ENCODE measurements around the gene KIRREL3.

Gene KIRREL3

DNA sequence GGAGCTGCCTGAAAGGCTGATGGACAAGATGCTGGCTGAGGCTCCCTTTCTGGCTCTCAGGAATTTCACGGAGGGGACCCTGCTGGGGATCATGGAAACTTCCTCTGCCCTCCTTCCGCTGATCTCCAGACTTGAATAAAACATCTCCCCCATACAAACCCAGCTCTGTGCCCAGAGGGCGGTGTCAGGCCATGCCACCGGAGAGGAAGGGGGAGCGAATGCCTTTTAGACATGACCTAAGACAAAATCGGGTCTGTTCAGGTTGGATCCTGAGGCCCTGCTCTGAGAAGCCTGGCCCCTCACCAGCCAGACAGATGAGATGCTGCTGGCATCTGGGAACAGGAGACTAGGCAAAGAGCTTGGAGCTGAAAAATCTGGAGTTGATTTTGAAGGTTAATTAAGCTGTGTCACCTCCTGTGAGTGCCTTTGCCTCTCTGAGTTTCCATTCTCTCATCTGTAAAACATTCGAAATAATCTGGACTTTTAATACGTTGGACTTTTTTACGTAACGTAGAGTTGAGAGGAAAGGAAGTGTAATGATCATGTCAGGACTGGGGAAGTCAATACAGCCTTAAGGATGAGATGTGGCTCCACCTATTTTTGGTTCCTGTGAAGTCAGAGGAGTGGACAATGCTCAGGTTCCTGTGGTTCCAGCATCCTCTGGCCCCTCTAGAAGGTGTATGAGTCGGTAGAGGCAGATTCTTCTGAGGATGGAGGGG is 481.4 kb downstream of the KIRREL3 start:
- no peak for DNase-seq

DNA sequence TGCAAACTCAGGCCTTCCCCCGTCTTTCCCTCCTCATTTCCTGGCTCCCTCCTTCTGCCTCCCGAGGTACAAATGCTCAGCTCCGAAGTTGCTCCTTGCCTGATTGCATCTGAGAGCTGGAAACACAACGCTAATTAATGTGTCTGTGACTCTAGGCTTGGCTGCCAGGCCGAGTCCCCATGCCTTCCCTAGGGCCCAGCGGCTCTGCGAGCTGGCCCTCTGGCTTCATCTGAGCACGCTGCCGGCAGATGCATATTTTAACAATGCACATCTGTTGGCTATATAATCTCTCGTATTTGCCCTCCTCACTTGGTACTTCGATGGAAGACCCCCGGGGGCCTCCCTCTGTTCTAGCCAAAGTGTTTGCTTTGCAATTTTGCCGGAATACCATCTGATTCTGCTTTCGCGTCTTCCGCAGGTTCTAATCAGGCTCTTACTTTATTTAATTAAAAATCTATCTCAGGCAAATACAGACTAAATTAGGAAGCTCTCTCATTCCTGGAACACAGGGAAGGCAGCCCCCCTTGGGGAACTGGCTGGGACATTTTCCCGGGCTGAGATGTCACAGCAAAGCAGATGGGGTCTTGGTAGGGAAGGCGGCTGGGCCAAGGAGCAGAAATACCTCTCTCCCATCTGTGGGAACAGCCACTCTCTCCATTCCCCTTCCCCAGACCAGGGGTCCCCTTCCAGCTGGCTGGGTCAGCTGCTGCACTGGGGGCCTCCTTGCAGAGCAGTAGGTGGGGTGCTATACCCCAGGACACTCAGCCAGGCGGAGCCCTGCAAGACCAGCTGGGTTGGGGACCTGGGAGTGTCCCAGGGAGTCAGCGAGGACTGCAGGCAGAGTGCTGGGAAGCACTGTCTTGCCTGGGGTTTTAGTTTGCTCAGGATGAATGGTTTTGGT is 482.2 kb downstream of the KIRREL3 start:
- no peak for DNase-seq

DNA sequence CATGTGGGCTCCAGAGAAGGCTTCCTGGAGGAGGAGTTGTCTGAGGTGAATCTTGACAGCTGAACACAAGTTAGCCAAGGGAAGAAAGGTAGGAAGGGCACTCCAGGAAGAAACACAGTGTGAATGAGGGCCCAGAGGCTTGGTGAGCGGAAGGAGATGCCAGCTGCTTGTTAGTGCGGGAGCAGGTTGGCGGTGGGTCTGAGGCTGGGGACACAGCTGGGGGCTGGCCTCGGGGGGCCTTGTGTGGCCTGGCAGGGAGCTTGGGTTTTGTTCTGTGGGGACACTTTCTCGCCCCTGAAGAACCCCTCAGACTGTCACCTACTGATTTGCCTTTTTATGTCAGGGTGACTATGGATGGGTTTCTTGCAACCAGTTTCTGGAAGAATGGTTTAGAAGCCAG is 485.1 kb downstream of the KIRREL3 start:
- no peak for DNase-seq

DNA sequence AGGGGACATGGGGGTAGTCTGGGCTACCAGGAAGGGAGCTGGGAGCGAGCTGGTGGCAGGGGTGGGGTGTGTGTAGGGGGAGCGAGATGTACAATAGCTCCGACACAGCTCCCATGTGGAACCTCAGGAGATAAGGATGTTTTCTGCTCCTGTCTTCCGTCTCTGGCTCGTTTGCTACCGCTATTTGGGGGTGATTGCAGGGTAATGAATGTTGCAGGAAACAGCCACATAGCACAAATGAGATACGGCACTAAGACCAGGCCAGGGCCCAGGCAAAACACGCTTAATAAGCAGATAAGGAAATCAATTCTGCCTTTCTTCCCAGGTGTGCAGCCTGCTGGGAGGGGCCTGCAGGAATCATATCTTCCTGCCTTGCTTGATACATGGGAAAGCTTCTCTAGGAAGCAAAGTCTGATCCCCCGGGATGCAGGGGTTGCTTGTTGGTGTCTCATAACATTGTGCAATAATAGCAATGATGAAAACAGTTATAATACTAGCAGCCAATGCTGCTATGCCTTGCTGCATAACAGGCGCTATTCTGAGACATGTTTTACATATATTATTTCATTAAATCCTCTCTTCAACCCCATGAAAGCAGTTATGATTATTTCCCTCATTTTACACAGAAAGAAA is 486.4 kb downstream of the KIRREL3 start:
- no peak for DNase-seq

DNA sequence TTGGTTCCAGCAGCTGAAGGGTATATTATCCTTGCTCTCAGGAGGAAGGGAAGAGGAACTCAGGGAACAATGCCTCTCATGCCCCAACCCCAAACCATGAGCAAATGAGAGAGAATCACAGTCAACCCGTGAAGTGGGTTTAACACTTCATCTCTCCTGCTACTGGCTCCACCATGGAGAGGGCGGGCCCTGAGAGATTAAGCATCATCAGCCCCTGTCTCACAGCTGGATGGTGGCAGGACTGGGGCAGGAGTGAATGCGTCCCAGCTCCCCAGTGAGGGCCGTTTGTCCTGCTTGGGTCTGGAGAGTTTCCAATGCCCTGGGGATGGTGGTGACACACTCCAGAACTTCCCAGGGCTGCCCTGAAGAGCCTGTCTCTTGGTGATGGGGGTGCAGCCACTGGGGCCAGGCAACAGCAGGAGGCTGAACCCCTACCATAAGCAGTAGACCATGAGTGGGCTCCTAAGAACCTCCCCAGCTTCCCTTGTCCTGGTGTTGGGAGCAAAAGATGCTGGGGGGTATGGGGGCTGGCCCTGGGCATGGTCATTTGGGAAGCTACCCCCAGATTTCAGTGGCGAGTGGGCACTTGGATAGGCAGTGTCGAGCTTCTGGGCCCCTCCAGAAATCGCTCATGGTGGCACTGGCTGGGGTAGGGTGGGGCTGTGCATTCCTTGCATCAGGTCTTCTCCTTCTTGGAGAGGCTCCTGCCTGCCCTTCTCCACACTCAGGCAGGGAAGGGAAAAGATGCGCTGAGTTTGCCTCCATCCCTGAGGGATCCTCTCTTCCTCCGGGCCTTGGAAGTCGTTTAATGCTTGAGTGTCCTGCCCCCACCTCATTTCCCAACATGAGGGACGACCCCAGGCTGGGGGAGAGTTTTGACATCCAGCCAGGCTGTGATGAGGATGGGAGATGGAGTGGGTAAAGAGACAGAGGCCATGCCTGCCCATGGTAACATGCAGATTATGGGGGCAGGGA is 487.5 kb downstream of the KIRREL3 start:
- DNase-seq = no peak

DNA sequence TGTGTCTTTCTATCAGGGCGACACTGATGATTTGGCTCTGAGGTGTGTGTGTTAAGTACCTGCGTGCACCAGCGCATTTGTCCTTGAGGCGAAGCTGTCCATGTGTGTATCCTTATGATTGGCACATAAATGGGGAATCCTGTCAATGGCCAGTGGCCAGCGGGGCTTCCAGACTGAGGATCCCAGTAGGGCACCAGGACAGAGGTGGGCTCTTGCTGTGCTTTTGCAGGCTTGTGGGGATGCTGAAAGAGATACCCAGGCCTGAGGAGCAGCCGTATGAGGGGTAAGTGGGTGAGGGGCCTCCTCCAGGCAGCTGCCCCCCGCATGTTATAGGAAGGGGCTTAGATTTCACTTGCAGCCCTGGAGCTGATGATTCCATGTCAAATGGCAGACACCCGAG is 488.3 kb downstream of the KIRREL3 start:
- no peak for DNase-seq

DNA sequence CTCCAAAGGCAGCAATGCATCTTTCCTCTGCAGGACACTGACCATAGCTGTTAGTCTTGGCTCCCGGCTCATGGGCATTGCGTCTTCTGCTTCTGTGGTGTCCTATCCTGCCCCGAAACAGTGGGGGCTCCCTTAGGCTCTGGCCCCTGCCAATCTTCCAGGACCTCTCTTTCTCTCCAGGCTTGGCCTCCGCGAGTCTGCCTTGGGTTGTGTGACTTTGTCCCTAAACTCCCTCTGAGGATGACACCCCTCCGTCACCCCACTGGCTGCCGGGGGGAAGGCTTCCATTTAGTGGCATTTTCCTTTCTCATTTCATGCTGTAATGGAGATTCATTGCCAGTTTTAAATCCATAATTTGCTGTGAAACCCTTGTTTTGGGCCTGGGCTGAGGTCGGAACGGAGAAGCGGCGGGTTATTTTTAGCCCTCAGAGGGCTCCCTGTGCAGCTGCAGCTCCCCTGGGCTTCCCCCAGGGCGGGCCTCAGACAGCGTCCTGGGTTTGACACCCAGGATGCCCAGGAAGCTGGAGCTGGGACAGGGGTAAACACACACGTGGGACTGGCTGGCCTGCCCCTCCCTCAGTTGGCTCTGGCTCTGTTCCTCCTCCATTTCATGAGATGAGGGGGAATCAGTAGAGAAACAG is 489.0 kb downstream of the KIRREL3 start:
- no peak for DNase-seq

DNA sequence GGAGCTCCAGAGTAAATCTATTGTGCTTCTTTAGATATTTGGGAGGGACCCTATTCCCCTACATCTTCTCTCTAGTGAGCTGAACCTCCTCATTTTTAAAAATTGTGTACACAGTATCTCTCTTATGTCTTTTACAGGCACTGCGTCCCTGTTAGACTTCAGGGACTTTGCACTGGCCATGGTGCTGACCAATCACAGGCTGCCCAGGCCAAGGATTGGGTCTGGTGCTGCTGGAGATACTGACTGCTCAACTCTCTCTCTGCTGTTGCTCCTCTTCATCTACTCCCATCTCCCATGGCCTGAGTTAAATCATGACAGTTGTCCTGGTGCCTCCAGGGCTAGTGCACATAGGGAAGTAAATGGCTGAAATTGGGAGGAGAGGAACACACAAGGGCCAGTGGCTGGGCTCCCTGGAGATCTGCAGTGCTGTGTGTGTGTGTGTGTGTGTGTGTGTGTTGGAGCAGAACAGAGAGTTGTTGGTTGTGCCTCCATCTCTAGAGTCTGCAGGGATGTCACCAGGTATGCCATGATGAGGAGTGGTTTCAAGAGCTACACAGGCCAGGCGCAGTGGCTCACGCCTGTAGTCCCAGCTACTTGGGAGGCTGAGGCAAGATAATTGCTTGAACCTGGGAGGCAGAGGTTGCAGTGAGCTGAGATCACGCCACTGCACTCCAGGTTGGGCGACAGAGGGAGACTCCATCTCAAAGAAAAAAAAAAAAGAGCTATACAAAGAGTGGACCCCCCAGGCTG is 489.8 kb downstream of the KIRREL3 start:
- DNase-seq = no peak

DNA sequence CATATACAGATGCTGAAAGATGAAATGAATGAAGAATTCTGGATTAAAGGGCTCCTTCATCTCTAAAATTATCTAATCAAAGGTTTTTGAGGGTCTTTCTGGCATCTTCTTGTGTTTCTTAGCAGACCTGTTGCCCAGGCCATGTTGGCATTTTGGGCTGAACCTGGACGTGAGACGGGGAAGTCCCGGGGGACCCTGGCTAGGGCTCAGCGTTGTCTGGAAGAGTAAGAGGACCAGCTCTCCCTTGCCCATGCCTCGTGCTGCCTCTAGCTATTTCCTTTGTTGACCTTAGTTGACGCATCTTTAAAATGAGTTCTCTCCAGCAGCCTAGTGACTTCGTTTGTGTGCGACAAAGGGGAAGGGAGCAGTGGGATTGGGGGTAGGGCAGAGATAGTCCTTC is 492.9 kb downstream of the KIRREL3 start:
- DNase-seq = no peak

DNA sequence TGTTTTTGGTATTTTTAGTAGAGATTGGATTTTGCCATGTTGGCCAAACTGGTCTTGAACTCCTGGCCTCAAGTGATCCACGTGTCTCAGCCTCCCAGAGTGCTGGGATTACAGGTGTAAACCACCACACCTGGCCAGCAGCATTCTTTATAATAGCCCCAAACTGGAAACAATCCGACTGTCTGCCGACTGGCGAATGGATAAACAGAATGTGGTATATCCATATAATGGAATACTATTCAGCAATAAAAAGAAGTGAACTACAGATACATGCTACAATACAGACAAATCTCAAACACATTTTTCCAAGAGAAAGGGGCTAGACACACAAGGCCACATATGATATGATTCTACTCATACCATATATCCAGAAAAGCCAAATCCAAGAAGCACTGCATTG is 493.8 kb downstream of the KIRREL3 start:
- no peak for DNase-seq

DNA sequence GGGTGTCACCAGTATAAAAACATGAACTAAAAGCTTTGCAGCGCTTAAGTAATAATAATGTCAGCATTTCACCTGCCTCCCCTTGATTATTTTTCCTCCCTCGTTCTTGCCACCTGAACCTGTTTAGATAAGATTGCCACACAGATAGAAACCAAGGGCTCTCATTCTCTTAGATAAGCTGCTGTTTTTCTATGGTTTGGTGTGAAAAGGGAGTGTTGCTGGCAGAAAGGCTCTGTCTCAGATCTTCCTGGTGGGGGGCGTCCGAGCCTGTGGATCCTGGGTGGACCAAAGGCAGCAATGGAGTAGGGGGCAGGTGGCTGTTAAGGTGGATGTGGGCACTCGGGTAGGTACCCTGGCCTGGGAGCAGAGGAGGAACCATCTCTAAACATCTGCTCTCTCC is 497.6 kb downstream of the KIRREL3 start:
- no peak for DNase-seq

DNA sequence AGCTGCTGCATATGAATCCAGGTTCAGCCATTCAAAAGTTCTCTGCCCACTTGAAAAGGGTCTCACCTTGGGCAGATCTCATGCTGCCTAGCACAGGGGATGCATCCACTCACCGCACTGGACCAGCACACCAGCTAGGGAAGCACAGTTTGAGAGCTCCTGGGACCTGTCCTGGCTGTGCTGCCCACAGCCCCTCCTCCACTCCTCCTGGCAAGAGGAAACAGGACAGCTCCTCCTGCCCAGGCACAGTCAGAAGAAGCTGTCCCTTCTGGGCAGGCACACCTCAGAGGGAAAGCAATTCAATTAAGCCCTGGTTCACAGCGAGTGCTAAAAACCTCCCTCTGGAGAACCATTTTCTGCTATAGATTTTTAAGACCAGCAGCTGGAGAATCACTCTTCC is 498.4 kb downstream of the KIRREL3 start:
- DNase-seq = no peak

DNA sequence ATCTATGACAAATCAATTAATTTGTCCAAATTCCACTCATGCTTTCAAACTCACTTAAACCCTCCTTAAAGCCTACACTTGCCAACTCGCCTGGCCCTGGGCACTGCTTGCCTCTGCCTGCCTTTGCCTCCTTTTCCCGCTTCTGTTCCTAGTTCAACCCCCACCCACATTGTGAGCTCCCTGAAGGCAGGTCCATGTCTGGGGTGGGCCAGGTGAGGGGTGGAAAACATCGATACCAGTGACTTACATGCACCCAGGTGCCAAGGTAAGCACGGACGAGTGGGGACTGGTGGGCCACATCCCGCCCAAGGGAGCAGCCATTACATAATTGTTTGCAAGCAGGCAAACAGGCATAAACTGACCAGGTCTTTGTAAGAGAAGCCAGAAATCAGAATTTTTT is 498.9 kb downstream of the KIRREL3 start:
- no peak for DNase-seq

DNA sequence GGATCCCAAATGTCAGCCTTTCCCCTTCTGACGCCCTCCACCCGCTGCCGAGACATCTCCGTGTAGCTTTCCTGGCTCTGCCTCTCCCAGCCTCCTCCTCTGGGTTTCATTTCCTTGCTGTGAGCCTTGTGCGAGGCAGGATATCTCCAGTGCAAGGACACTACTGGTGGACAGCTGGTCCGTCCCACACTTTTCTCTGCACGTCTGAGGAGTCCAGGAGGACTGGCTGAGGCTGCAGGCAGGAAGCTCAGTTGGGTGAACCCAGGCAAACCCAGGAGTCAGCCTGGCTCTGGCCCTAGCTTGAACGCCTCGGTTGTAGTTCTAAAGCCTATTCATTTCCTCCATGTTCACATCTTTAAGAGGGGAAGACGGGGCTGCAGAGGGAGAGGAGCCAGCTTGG is 499.6 kb downstream of the KIRREL3 start:
- DNase-seq = no peak

DNA sequence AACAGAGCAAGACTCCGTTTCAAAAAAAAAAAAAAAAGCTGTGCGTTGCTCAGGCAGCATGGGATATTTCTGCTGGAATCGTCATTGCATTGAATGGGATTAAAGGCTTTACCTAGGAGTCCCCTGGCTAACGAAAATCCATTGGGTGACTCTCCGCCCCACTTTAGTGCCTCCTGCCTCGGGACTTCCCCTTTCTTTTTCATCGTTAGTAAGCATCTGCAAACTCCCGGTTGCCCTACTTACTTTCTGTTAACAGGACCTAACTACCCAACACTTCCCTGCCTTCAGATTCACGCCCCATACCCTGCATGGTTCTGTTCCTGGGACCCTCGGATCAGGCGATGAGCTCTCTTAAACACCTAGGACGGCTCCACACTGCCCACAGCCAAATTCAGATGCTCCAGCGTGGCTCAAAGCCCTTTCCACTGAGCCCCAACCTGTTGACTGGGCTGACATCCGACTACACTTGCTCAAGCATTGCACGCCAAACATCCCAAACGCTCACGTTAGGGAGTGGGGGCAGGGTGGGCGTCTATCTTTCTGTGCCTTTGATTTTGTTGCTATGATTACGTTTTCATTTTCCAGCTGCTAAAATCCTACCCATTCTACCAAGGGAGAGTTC is 501.3 kb downstream of the KIRREL3 start:
- DNase-seq = no peak

DNA sequence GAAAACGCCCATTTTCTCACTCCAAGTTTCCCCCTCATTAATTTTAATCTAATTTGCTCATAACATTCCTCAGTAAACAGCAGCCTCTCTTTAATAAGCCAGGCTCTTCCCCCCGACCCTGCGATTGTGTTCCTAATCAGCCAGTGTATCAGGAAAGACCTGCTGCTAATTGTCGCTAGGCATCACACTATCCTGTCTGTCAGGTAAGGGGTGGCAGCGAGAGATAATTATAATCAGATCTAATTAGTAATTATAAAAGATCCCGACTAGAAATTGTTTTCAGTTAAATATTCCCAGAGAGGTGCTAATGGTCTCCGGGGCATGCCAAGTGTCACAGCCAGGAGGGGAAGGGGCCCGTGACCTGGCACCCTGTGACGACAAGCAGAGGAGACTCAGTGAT is 502.3 kb downstream of the KIRREL3 start:
- DNase-seq = no peak

DNA sequence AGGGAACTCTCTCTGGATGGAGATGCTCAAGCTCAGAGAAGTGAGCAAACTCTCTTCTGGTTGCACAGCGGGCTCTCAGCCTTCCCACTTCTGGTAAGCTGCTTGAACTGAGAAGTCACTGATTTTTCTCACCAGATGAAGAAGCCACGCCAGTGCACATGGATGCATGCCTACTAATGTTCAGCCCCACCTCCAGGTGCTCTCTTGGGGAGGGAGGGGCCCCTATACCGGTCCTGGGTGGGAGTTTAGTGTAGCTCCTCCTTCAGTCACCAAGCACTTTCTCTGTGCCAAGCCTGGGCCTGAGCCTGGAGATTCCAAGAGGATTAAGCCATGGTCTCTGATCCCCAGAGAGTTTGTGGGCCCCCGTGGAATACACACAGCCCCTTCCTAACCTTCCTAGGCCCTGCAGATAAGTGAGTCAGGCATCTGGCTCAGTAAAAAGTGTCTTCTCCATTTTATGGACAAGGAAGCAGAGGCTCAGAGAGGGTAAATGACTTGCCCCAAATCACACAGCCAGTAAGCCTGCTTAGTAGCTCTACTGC is 502.9 kb downstream of the KIRREL3 start:
- no peak for DNase-seq

DNA sequence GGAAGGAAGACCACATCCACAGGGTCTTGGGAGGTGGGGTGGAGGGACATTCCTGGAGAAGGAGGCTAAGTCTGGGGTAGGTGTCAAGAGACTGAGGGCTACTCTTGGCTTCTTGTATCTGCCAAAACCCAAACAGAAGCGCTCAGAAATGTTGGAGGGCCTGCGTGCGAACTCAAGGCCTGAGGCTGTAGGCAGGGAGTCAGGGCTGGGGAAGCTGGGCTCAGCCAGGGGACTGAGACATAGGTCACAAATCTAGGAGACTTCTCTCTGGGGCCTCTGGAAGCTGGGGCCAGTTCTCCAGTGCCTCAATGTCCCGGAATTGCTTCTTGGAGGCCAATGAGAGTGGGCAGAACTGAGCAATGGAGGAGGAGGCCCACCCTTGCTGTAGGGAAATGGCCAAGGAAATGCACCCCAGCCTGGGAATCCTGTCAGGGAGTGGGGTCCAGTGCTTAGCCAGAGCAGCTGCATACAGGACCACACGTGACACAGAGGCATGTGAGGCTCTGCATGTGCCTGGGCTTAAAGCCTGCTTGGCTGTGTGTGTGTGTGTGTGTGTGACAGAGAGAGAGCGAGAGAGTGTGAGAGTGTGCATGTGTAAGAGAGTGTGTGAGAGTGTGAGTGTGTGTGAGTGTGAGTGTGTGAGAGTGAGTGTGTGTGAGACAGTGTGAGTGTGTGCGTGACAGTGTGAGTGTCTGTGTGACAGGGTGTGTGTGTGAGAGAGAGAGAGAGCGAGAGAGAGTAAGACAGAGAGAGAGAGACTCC is 503.8 kb downstream of the KIRREL3 start:
- DNase-seq = no peak
